Left ventricle myocardium superior (tissue), 1 donor: ENCODE data around the gene PXDN. TPM values are rescaled to one million over a fixed set of nuclear protein-coding genes. Genes with fewer than 3 reads are reported as not detected.

Experiments
- ATAC-seq: fragments of 200-7000 bp; cut with Tn5 transposase; one replicate; pipeline ENCODE4 v1.9.1; 2020; ENCODE audit warnings: mild to moderate bottlenecking, moderate library complexity
- DNase-seq: peaks from one replicate; pipeline ENCODE4 v3.0.0-alpha.2; 2020
- intact Hi-C: fragments of 100-400 bp; cut with micrococcal nuclease; formaldehyde crosslinking; loops from one replicate; pipeline ENCODE4 v1.11.0; 2022
- total RNA-seq: library from RNA; stranded (reverse); fragmentation: NEBNext Ultra II Directional; extraction: Animal tissue kit (Norgen Biotek cat#: 25700); gene quantifications from one replicate; pipeline ENCODE4 v1.2.1, GENCODE V29; 2021
- donor health status: DM: no; HTN: yes; CAD: no; lungs with severe emphysema.

Gene PXDN
- total RNA-seq, 1 donor from 2014 or later = 18.5 TPM

- intact Hi-C loops = no loop called here
- no peak for DNase-seq
- ATAC-seq = peak; percentile 54
These were observed 45.9 kb downstream of the PXDN start for GRCh38 chr2:1698188-1698945.

- intact Hi-C loops = no loop called here
- ATAC-seq (no peak), DNase-seq (no peak)
These were observed 46.7 kb downstream of the PXDN start for GRCh38 chr2:1697601-1698000.

DNA sequence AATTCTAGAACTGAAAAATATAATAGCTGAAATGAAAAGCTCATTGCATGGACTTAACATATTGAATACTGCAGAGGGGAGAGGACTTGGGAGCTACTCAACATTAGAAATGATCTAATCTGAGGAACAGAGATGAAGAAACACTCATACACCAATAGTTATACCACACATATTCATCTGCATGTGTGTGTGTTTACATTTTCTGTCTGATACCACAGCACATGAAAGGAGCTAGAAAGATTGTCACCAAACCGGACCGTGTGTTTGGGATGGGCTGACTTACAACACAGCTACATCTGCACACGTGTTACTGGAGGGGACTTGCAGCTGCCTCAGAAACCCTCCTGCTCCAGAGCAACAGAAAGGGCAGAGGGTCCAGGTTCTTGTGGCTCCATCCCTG is 47.8 kb downstream of the PXDN start:
- DNase-seq (no peak), ATAC-seq (no peak)
- intact Hi-C loops = no loop called here

DNA sequence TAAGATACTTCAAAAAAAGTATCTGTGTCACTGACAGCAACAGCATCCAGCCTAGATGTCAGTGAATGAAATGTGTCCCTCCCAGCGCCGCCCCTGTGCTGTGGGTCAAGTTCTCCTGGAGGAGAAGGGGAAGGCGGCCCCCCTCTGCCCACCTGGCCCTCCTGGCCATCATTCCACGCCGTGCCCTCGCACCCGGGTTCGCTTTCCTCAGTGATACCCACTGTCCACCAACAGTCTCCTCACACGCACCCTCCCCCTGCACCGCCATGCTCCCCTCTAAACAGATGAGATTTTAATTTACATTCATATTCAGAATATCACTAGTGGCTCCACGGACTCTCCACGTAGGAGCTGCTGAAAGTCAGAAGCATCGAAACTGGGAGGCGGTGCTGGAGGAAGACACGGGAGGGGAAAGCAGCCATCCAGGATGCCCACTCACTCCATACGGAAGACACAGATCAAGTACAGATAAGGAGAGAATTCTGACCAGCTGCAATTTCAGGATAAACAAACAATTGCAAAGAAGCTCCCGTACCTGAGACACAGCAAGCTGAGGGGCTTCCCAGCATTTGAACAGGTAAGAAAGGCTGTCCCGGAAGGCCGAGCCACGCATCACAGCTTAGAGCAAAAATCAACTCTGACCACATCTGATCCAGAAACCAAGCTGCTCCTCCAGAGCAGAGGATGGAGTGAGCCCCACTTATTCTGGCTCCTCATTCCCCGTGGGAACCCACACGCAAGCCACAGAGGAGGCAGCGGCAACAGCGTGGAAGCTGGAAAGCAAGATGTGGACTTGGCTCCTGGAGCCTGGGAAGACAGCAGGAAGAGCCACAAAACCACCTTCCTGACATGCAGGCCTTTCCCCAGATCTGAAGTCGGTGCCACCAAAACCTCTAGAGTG is 49.7 kb downstream of the PXDN start:
- ATAC-seq = no peak
- intact Hi-C loops = no loop called here
- DNase-seq = no peak

- intact Hi-C loops = no loop called here
- no peak for DNase-seq
- no peak for ATAC-seq
These were observed 50.6 kb downstream of the PXDN start for GRCh38 chr2:1693723-1694122.

- intact Hi-C loops = no loop called here
- no peak for ATAC-seq
- DNase-seq = no peak
These were observed 52.0 kb downstream of the PXDN start for GRCh38 chr2:1692342-1692741.

- DNase-seq = no peak
- ATAC-seq = no peak
- intact Hi-C loops = no loop called here
These were observed 52.9 kb downstream of the PXDN start for GRCh38 chr2:1691366-1691765.

- intact Hi-C loops = no loop called here
- no peak for ATAC-seq
- no peak for DNase-seq
These were observed 54.1 kb downstream of the PXDN start for GRCh38 chr2:1690056-1690775.

- no peak for DNase-seq
- no peak for ATAC-seq
- intact Hi-C loops = no loop called here
These were observed 55.5 kb downstream of the PXDN start for GRCh38 chr2:1688859-1689258.

GRCh38 chr2:1688161-1688560 is 56.2 kb downstream of the PXDN start:
- intact Hi-C loops = no loop called here
- DNase-seq (no peak), ATAC-seq (no peak)

- ATAC-seq = no peak
- no peak for DNase-seq
- intact Hi-C loops = no loop called here
These were observed 57.1 kb downstream of the PXDN start for GRCh38 chr2:1687254-1687653.

DNA sequence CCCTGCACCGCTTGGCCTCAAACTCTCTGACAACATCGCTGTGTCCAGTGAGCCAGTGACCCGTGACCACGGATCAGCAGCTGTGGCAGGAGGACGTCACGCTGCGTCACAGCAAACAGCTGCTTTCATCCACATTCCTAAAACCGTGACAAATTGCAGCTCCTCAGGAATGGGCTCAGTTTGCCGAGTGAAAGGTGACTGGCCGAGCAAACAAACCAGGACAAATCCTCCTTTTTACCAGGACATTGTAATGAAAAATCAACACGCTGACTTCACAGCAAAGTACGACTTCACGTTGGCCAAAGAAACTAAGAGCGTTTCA is 57.6 kb downstream of the PXDN start:
- DNase-seq (no peak), ATAC-seq (no peak)
- intact Hi-C loops = no loop called here

GRCh38 chr2:1685957-1686783 is 58.1 kb downstream of the PXDN start:
- ATAC-seq (peak; percentile 33), DNase-seq (no peak)
- intact Hi-C loops = no loop called here

GRCh38 chr2:1685078-1685956 is 59.0 kb downstream of the PXDN start:
- peak; percentile 13 for ATAC-seq
- intact Hi-C loops = no loop called here

DNA sequence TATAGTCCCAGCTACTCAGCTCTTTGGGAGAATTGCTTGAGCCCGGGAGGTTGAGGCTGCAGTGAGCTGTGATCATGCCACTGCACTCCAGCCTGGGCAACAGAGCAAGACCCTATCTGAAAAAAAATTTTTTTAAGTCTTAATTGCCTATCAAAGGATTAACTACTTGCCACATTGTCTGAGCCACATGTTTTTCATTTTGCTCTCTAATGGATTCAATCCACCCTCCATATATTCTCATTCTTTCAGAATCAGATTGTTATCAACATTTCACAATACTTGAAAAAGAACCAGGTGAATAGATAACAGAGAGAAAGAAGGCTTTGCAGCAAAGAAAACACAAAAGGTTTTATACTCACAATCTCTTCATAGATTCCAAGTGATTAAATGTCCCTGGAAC is 61.0 kb downstream of the PXDN start:
- no peak for ATAC-seq
- no peak for DNase-seq
- intact Hi-C loops = no loop called here

More at GRCh38 chr2:1685078-1685956, 59.0 kb downstream of the PXDN start:
- DNase-seq = no peak

- DNase-seq = no peak
- ATAC-seq = no peak
- intact Hi-C loops = no loop called here
These were observed 62.2 kb downstream of the PXDN start for GRCh38 chr2:1682181-1682440.

DNA sequence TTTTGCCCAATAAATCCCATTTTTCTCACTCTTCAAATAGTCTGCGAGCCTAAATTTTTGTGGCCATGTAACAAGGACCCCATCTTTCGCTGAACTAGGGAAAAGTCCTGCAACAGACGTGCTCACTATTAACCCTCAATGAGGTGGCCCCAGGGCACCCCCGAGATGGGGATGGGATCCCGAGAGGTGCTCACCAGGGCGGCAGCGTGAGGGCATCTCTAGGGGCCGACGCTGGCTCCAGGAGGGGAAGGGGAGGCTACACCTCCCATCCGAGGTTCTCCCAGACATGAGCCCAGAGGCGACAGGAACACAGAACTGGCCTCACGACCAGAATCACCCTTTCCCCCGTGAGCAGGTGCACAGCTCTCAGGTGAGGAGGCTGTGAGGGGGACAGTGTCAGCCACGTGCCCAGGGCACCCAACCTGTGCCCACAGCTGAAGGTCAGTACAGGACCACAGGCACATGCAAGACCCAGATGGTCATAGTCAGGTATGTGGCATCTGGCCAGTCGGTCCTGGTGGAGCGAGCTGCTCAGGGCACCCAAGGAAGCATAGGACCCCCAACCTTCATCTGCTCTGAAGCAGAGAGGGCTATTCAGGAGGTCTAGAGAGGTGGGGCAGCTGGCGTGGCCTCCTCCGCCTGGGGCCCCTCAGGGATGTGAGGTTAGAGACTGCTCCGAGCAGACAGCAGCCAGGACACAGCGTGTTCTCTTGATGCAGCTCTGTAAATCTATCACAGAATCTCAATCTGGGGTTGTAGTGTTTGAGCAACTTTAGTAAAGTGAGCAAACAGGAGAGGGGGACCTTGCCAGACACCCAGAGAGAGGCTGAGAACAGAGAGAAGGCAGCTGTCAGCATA is 62.8 kb downstream of the PXDN start:
- DNase-seq = peak; percentile 19
- peak; percentile 48 for ATAC-seq
- intact Hi-C loops = no loop called here

- DNase-seq (peak; percentile 15), ATAC-seq (no peak)
These were observed 63.3 kb downstream of the PXDN start for GRCh38 chr2:1681017-1681318.

More at GRCh38 chr2:1681017-1681318, 63.3 kb downstream of the PXDN start:
- intact Hi-C loops = no loop called here
